ENCODE data around the gene CPSF3. TPM values are rescaled to one million over a fixed set of nuclear protein-coding genes. Genes with fewer than 3 reads are reported as not detected.

CPSF3 gene
- 52.5 and 72.6 TPM in 2 replicates for total RNA-seq (2014; rRNA removed; shearing (Covaris generic); ENCODE audit: low replicate concordance)

DNA sequence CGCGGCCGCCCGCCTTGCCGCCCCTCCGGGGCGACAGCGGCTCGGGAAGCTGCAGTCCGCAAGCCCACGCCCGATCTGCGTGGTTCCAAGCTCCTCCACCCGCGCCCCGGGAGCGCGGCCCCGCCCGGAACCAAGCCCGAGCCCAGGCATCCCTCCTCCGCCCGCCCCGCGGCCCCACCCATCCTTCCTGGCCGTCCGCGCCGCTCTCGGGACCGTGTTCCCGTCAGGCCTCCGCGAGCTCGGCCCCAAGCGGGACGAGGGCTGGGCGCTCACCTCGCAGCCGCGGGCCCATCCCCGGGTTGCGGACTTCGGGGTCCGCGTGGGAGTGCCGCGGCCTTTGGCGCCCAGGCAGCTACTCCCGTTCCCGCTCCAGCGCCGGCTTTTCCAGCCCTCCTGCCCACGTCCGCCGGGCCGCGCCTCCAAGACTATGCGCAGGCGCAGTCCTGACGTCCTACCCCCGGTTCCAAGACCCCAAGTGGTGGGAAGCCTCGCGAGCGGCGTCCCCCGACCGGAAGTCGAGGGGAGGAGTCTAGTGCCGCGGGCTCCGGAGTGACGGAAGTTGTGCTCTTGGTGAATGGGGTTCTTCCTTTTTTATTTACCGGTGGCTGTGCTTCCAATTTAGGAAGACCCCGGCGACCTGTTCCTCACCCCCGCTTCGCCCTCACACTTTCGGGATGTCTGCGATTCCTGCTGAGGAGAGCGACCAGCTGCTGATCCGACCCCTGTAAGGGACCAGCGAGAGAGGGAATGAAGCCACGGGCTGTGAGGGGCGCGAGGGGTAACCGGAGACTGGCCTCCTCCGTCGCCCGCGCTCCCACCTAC, at the start of gene CPSF3, which contains the start of gene ITGB1BP1:
Gene CPSF3 (plus strand): TSS at position 555 of the 822 bp plus-strand sequence. CDS start 120 bp downstream, at position 675.
Gene ITGB1BP1 (minus strand): TSS at position 429 of the 822 bp plus-strand sequence. CDS start 4,831 bp downstream, outside the sequence.
- Histone ChIP-seq H2AFZ (ENCODE audit: low read length) (peak within 1 kb of the TSS; percentile 71), H3K36me3 (ENCODE audit: insufficient read depth, low read length) (0 out of 2 replicates have a peak, but pooled peaks cover 3% of the 10 kb centered on the region), H3K27me3 (ENCODE audit: low read length) (no peaks in the 10 kb centered on the region), H3K4me2 (ENCODE audit: low read depth, low read length, poor library complexity, severe bottlenecking) (peak within 1 kb of the TSS; percentile 74), H3K9me3 (ENCODE audit: low read length) (no peaks in the 10 kb centered on the region), H3K9ac (ENCODE audit: low read length) (peak within 1 kb of the TSS; percentile 95), H3K4me3 (ENCODE audit: low read length) (peak within 1 kb of the TSS; percentile 92), H3K4me1 (ENCODE audit: low read length) (peaks cover 34% of the 10 kb centered on the region), H3K9me2 (replicated peaks; ENCODE audit: insufficient read depth, low read length) (no peaks in the 10 kb centered on the region), H3K79me2 (ENCODE audit: low read length) (peaks cover 87% of the 10 kb centered on the region), H3K27ac (ENCODE audit: low read length) (peak within 1 kb of the TSS; percentile 67), H4K20me1 (ENCODE audit: insufficient read depth, low read depth, low read length) (no peaks in the 10 kb centered on the region)
- DNase-seq = peak; percentile 99

DNA sequence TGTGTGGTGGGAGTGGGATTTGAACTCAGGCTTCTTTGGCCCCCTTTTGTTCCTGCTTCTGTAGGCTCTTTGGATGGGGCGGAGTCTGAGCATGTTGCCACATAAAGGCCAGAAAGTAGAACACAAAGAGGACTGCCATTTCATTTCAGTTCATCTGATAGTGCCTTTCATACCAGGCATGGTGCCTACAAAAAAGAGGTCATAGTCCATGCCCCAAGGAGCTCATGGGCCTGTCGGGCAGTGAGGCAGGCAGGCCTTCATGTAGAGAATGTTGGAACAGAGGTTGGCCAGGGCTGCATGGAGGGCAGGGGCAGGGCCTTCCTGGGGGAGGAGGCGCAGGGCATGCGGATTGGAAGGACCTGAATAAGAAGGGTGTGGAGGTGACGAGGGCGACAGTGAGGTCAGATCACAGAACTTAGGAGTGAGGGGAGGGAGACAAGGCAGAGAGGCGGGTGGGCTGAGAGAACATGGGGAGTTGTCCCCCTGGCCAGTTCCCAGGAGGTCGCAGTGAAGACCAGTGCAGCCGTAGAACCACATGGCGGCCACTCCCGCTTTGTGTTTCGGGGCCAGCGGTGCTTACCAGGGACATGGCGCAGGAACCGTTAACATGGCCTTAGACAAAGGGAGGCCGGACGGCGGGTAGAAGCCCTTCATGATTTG, 49.3 kb upstream of the CPSF3 start:
- H3K4me1 ChIP-seq (ENCODE audit: low read length) = peaks cover 8% of the 10 kb centered on the region
- H3K4me3 ChIP-seq (ENCODE audit: low read length) = no peak overlapping the region
- DNase-seq = no peak
- no peak overlapping the region for H3K9ac ChIP-seq (ENCODE audit: low read length)
- 0 out of 2 replicates have a peak, but pooled peaks cover 3% of the 10 kb centered on the region for H4K20me1 ChIP-seq (ENCODE audit: insufficient read depth, low read depth, low read length)
- H3K27me3 ChIP-seq (ENCODE audit: low read length) = no peaks in the 10 kb centered on the region
- H3K9me3 ChIP-seq (ENCODE audit: low read length) = no peaks in the 10 kb centered on the region
- no peaks in the 10 kb centered on the region for H3K36me3 ChIP-seq (ENCODE audit: insufficient read depth, low read length)
- no peaks in the 10 kb centered on the region for H3K9me2 ChIP-seq (replicated peaks; ENCODE audit: insufficient read depth, low read length)
- H3K4me2 ChIP-seq (ENCODE audit: low read depth, low read length, poor library complexity, severe bottlenecking) = no peak overlapping the region
- no peak overlapping the region for H2AFZ ChIP-seq (ENCODE audit: low read length)
- H3K27ac ChIP-seq (ENCODE audit: low read length) = no peak overlapping the region
- H3K79me2 ChIP-seq (ENCODE audit: low read length) = no peaks in the 10 kb centered on the region

DNA sequence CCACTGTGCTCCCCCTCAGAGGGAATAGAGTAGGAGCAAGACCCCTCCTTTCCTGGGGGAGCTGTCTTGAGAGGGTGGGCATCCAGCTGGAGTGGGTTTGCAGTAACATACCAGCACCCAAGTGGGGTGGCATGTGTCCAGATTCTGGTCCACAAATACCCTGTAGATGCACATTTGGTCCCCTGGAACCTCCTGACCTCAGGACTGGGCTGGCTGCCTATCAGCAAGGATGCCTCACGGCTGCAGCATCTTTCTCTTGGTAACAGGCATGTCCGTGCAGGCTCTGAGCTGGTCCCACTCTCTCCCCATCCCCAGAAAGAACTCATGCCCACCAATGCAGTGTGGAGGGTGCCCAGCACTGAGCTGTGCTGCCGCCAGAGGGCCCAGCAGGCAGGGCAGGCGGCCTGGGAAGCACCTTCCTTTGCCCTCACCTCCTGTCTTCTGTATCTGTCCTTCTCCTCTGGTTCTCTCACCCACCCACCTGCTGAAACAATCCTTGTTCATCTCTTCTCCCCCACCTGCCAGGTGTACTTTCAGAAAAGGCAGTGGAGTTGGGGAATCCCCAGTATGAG, 47.5 kb upstream of the CPSF3 start:
- Histone ChIP-seq H3K27me3 (ENCODE audit: low read length) (no peaks in the 10 kb centered on the region), H2AFZ (ENCODE audit: low read length) (no peak overlapping the region), H3K9ac (ENCODE audit: low read length) (no peak overlapping the region), H3K4me2 (ENCODE audit: low read depth, low read length, poor library complexity, severe bottlenecking) (no peak overlapping the region), H4K20me1 (ENCODE audit: insufficient read depth, low read depth, low read length) (no peaks in the 10 kb centered on the region), H3K9me2 (replicated peaks; ENCODE audit: insufficient read depth, low read length) (no peaks in the 10 kb centered on the region), H3K79me2 (ENCODE audit: low read length) (no peaks in the 10 kb centered on the region), H3K27ac (ENCODE audit: low read length) (no peak overlapping the region), H3K9me3 (ENCODE audit: low read length) (no peaks in the 10 kb centered on the region), H3K4me1 (ENCODE audit: low read length) (peaks cover 8% of the 10 kb centered on the region), H3K4me3 (ENCODE audit: low read length) (no peak overlapping the region), H3K36me3 (ENCODE audit: insufficient read depth, low read length) (no peaks in the 10 kb centered on the region)
- DNase-seq = peak; percentile 60

DNA sequence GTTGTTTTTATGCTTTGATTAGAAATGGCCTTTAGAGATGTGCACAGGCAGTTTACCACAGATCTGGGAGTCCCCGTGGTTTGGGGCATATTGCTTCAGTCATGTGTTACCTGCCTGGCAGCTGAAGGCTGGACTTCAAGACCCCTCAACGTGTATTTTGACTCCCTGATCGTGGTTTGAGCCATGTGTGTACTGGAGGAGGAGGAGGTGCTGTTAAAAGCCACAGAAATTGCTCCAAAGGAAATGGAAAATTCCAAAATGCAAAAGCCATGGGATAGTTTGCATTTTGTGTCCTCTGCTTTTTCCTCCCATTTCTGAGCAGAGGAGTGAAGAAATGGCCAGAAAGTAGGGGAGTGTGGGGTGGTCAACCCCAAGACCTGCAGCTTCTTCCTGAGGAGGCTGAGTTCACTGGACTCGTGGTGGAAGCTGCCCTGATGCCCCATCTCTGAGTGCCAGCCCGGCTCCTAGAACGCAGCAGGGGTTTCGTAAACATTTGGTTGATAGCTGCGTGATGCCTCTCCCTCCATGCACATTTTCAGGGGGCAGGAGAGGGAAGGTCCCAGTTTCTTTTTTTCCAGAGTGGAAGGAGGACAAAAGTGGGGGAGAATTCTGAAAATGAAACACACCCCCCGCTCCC, 45.9 kb upstream of the CPSF3 start:
- no peaks in the 10 kb centered on the region for H3K9me3 ChIP-seq (ENCODE audit: low read length)
- no peaks in the 10 kb centered on the region for H3K9me2 ChIP-seq (replicated peaks; ENCODE audit: insufficient read depth, low read length)
- H4K20me1 ChIP-seq (ENCODE audit: insufficient read depth, low read depth, low read length) = no peaks in the 10 kb centered on the region
- peaks cover 8% of the 10 kb centered on the region for H3K4me1 ChIP-seq (ENCODE audit: low read length)
- no peak overlapping the region for H3K4me2 ChIP-seq (ENCODE audit: low read depth, low read length, poor library complexity, severe bottlenecking)
- no peak overlapping the region for H3K4me3 ChIP-seq (ENCODE audit: low read length)
- no peaks in the 10 kb centered on the region for H3K36me3 ChIP-seq (ENCODE audit: insufficient read depth, low read length)
- no peak for DNase-seq
- no peaks in the 10 kb centered on the region for H3K79me2 ChIP-seq (ENCODE audit: low read length)
- H3K9ac ChIP-seq (ENCODE audit: low read length) = no peak overlapping the region
- H2AFZ ChIP-seq (ENCODE audit: low read length) = no peak overlapping the region
- H3K27me3 ChIP-seq (ENCODE audit: low read length) = no peaks in the 10 kb centered on the region
- H3K27ac ChIP-seq (ENCODE audit: low read length) = no peak overlapping the region

DNA sequence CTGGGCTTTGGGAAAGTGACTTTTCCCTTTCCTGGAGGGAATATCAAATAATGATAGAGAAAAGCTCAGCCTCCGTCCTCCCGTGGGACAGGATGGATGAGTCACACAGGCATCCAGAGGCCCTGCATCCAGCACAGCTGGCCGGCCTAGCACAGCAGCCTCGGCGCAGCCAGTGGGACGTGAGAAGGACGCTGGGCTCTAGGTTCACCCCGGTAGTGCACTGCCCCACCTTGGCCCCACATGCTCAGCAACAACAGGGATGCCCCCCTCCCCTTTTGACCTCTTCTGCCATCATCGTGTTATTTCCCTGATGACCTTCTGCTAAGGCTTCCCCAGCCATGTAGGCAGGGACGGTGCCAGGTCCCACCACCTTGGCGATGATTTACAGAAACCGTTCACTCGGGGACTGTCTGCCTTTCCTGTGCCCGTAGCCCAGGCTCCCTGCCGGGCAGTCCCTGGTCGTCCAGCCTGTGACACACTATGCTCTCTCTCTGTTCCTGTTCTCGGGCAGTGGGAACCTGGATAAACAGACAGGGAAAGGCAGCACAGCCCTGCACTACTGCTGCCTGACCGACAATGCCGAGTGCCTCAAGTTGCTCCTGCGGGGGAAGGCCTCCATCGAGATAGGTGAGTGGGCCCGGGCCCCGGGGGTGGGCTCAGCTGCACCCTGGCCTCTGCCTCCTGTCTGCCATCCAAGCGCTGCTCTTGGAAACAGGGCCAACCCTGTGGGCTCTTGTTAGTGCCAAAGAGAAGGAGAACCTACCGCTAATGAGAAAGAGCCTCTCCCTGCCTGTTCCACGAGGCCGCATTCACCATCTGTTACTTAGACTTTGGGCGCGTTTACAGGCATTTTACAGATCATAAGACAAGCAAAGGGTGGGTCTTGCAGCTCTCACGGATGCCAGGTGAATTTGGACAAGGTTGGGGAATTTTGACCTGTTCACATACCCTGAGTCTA, 44.7 kb upstream of the CPSF3 start:
- Histone ChIP-seq H3K4me1 (ENCODE audit: low read length) (no peaks in the 10 kb centered on the region), H3K27me3 (ENCODE audit: low read length) (no peaks in the 10 kb centered on the region), H3K9ac (ENCODE audit: low read length) (no peak overlapping the region), H3K9me3 (ENCODE audit: low read length) (no peaks in the 10 kb centered on the region), H4K20me1 (ENCODE audit: insufficient read depth, low read depth, low read length) (no peaks in the 10 kb centered on the region), H2AFZ (ENCODE audit: low read length) (no peak overlapping the region), H3K27ac (ENCODE audit: low read length) (no peak overlapping the region), H3K4me2 (ENCODE audit: low read depth, low read length, poor library complexity, severe bottlenecking) (no peak overlapping the region), H3K79me2 (ENCODE audit: low read length) (no peaks in the 10 kb centered on the region), H3K9me2 (replicated peaks; ENCODE audit: insufficient read depth, low read length) (no peaks in the 10 kb centered on the region), H3K36me3 (ENCODE audit: insufficient read depth, low read length) (no peaks in the 10 kb centered on the region), H3K4me3 (ENCODE audit: low read length) (no peak overlapping the region)
- no peak for DNase-seq

DNA sequence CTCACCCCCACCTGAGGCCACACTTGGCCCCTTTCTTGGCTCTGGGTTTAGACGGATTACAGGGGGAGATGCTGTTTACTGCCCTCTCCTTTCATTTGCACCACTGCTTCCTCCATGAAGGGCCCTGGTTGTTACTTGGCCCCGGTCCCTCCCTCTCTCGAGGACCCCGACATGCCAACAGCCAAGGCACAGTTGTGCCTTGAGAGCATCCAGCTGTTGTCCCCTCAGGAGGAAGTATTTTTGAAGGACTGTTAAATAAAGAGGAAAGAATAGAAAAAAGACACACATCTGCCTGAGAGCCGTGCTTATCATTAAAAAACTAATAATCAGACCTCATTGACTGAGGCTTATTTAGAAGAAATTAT, 44.1 kb upstream of the CPSF3 start:
- H2AFZ ChIP-seq (ENCODE audit: low read length) = no peak overlapping the region
- no peaks in the 10 kb centered on the region for H3K9me2 ChIP-seq (replicated peaks; ENCODE audit: insufficient read depth, low read length)
- H3K4me2 ChIP-seq (ENCODE audit: low read depth, low read length, poor library complexity, severe bottlenecking) = no peak overlapping the region
- no peaks in the 10 kb centered on the region for H3K36me3 ChIP-seq (ENCODE audit: insufficient read depth, low read length)
- DNase-seq = no peak
- H3K9me3 ChIP-seq (ENCODE audit: low read length) = no peaks in the 10 kb centered on the region
- H3K9ac ChIP-seq (ENCODE audit: low read length) = no peak overlapping the region
- H4K20me1 ChIP-seq (ENCODE audit: insufficient read depth, low read depth, low read length) = no peaks in the 10 kb centered on the region
- H3K27ac ChIP-seq (ENCODE audit: low read length) = no peak overlapping the region
- H3K4me1 ChIP-seq (ENCODE audit: low read length) = no peaks in the 10 kb centered on the region
- no peaks in the 10 kb centered on the region for H3K79me2 ChIP-seq (ENCODE audit: low read length)
- no peak overlapping the region for H3K4me3 ChIP-seq (ENCODE audit: low read length)
- H3K27me3 ChIP-seq (ENCODE audit: low read length) = no peaks in the 10 kb centered on the region

DNA sequence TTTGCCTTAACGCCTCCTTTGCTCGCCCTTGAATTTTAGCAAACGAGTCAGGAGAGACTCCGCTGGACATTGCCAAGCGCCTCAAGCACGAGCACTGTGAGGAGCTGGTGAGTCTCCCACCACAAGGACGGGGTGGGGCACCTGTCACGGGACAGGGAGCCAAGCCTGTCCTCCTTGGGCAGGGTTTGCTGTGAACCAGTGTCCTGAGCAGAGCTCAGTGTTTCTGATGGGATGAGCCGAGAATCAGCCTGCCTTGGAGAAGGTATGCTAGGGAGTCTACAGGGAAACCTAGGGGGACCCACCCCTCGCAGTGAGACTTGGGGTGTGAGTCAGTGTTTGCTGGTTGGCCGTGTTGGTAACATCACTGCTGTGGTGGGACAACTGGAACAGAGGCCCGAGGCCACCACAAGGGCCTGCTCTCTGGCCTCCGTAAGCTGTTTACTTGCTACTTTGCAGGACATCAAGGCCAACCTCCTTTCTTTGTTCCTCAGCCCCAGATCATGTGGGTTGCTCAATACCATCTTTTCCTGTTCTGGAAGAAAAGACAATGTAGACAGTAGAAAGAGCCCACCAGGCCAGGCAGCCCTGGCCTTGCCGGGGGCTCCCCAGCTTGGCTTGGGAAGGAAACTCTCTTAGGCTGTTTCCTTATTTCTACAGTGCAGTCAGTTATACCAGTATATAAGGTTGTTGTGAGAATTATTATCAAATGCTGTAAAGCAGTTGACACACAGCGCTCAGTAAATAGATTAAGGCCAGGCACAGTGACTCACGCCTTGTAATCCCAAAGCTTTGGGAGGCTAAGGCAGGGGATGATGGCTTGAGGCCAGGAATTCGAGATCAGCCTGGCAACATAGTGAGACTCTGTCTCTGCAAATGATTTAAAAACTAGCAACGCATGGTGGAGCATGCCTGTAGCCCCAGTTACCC, 42.5 kb upstream of the CPSF3 start:
- H2AFZ ChIP-seq (ENCODE audit: low read length) = no peak overlapping the region
- no peaks in the 10 kb centered on the region for H3K27me3 ChIP-seq (ENCODE audit: low read length)
- H3K27ac ChIP-seq (ENCODE audit: low read length) = no peak overlapping the region
- no peaks in the 10 kb centered on the region for H3K36me3 ChIP-seq (ENCODE audit: insufficient read depth, low read length)
- no peak overlapping the region for H3K4me3 ChIP-seq (ENCODE audit: low read length)
- H3K79me2 ChIP-seq (ENCODE audit: low read length) = no peaks in the 10 kb centered on the region
- H4K20me1 ChIP-seq (ENCODE audit: insufficient read depth, low read depth, low read length) = no peaks in the 10 kb centered on the region
- H3K4me2 ChIP-seq (ENCODE audit: low read depth, low read length, poor library complexity, severe bottlenecking) = no peak overlapping the region
- no peaks in the 10 kb centered on the region for H3K4me1 ChIP-seq (ENCODE audit: low read length)
- no peaks in the 10 kb centered on the region for H3K9me2 ChIP-seq (replicated peaks; ENCODE audit: insufficient read depth, low read length)
- no peak overlapping the region for H3K9ac ChIP-seq (ENCODE audit: low read length)
- no peaks in the 10 kb centered on the region for H3K9me3 ChIP-seq (ENCODE audit: low read length)
- no peak for DNase-seq

Data from Karpas-422 (cell line).